GM12892 (cell line): ENCODE measurements around the gene IFIH1.

Experiments
- POLR2A ChIP-seq: IDR thresholded peaks from 2 replicates; pipeline ENCODE4 v1.6.1; 2011; ENCODE audit warnings: low read depth, low read length, control low read depth
- POLR2AphosphoS5 ChIP-seq: IDR thresholded peaks from 2 replicates; pipeline ENCODE4 v1.6.1; 2011; ENCODE audit warnings: low read depth, low read length, control low read depth
- TAF1 ChIP-seq: IDR thresholded peaks from 2 replicates; pipeline ENCODE4 v1.6.1; 2011; ENCODE audit warnings: low read depth, mild to moderate bottlenecking, control low read depth, low read length, borderline replicate concordance

DNA sequence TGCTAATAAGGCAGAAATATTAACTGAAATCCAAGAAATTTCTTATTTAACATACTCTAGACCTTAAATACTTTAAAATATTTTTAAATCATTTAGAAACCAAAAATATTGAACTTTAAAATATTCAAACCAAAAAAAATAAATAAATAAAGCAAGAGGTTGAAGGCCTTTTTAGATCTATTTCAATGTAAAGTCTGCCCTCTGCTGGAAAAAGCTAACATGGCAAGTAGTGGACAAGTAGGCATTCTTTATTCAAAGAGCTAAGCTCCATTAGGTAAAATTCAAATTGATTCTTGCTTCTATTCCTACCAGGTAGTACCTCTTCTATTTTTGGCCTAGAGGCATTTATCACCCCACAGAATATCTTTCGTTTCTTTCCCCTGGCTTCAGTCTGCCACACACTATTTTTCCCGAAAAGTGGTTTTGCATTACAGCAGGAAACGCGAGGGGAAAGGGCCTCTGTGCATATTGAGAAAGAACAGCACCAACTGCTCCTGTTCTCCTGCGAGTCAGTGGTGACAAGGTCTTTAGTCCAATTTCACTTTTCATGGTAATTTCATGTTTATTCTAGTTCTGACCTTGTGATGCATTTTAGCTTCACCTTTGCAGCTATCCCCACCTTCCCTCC is 20.4 kb downstream of the IFIH1 start:
- no peak for TF ChIP-seq TAF1
- TF ChIP-seq POLR2A = no peak
- TF ChIP-seq POLR2AphosphoS5 = no peak
